Smooth muscle cell (in vitro differentiated cells): ENCODE data around the gene CCDC187. TPM values are rescaled to one million over a fixed set of nuclear protein-coding genes. Genes with fewer than 3 reads are reported as not detected.
A peak's percentile ranks its signal among the peaks of the same experiment; 100 is the strongest.

Source experiments
- DNase-seq: peaks from one replicate; lab custom pipeline; 2025; ENCODE audit not compliant: unreplicated experiment; lab: John Stamatoyannopoulos, UW
- H2AFZ ChIP-seq: fragments of 200-600 bp; sonication (generic); 2 replicates; pipeline ENCODE4 v1.6.0; 2016; ENCODE audit warnings: antibody characterized with exemption, low read depth, mild to moderate bottlenecking
- H3F3A ChIP-seq: fragments of 200-600 bp; sonication (generic); 2 replicates; pipeline ENCODE4 v1.6.0; 2017; ENCODE audit warnings: antibody characterized with exemption, low read depth
- H3K27ac ChIP-seq: fragments of 200-600 bp; sonication (generic); 2 replicates; pipeline ENCODE4 v1.5.1; 2016; ENCODE audit warnings: low read depth, mild to moderate bottlenecking
- H3K27me3 ChIP-seq: fragments of 200-600 bp; sonication (generic); 2 replicates; pipeline ENCODE4 v1.6.1; 2016; ENCODE audit warnings: low read depth, mild to moderate bottlenecking
- H3K36me3 ChIP-seq: fragments of 200-600 bp; sonication (generic); 2 replicates; pipeline ENCODE4 v1.5.1; 2016; ENCODE audit warnings: low read depth
- H3K4me1 ChIP-seq: fragments of 200-600 bp; sonication (generic); 2 replicates; pipeline ENCODE4 v1.5.1; 2016; ENCODE audit warnings: low read depth
- H3K4me2 ChIP-seq: fragments of 200-600 bp; sonication (generic); 2 replicates; pipeline ENCODE4 v1.6.0; 2016; ENCODE audit warnings: mild to moderate bottlenecking
- H3K4me3 ChIP-seq: fragments of 200-600 bp; sonication (generic); 2 replicates; pipeline ENCODE4 v1.5.1; 2016; ENCODE audit warnings: mild to moderate bottlenecking
- H3K79me2 ChIP-seq: fragments of 200-600 bp; sonication (generic); 2 replicates; pipeline ENCODE4 v1.6.0; 2016; ENCODE audit warnings: low read depth, mild to moderate bottlenecking
- H3K9ac ChIP-seq: fragments of 200-600 bp; sonication (generic); 2 replicates; pipeline ENCODE4 v1.6.0; 2016; ENCODE audit warnings: low read depth
- H3K9me3 ChIP-seq: fragments of 200-600 bp; sonication (generic); replicated peaks from 2 replicates; pipeline ENCODE4 v1.5.1; 2016; ENCODE audit warnings: low read depth
- H4K20me1 ChIP-seq: fragments of 200-600 bp; sonication (generic); 2 replicates; pipeline ENCODE4 v1.6.0; 2016; ENCODE audit warnings: low read depth
- CTCF ChIP-seq: fragments of 200-600 bp; sonication (generic); IDR thresholded peaks from 2 replicates; pipeline ENCODE4 v1.5.1; 2017; ENCODE audit warnings: borderline replicate concordance, mild to moderate bottlenecking, antibody characterized with exemption; ENCODE audit not compliant: insufficient read depth, poor library complexity, severe bottlenecking
- WGBS: methylation state at CpG from one replicate; pipeline ENCODE4 v1.1.7; 2016; ENCODE audit warnings: low lambda C conversion rate; 5-methylcytosine and 5-hydroxymethylcytosine counted together
- polyA plus RNA-seq: library from polyadenylated mRNA; unstranded; fragments of >200 nt; fragmentation: Nextera tagmentation; extraction: Ambion mirVana; gene quantifications from 2 replicates; pipeline ENCODE4 v1.2.1, GENCODE V29; 2016
- total RNA-seq: library from RNA; depleted of rRNA; stranded (reverse); fragments of >200 nt; gene quantifications from 2 replicates; pipeline ENCODE4 v1.2.3, GENCODE V29; 2014

CCDC187 gene
- total and polyA plus RNA-seq, 2 experiments from 2014 or later = 0.10 TPM; not detected in 1

- H3K36me3 ChIP-seq = no peaks in the 10 kb centered on the region
- no peaks in the 10 kb centered on the region for H3F3A ChIP-seq
- WGBS = 64% methylated on average over 40 of the region's 43 CpGs
- H3K27me3 ChIP-seq = no peaks in the 10 kb centered on the region
- no peaks in the 10 kb centered on the region for H3K79me2 ChIP-seq
- no peak overlapping the region for H2AFZ ChIP-seq
- H3K9ac ChIP-seq = no peak overlapping the region
- no peak overlapping the region for H3K4me3 ChIP-seq
- no peak overlapping the region for H3K27ac ChIP-seq
- H4K20me1 ChIP-seq = peaks cover 31% of the 10 kb centered on the region
- DNase-seq = no peak
- peaks cover 23% of the 10 kb centered on the region for H3K4me1 ChIP-seq
- peak; percentile 8 for TF ChIP-seq CTCF
- H3K9me3 ChIP-seq = no peaks in the 10 kb centered on the region
- no peak overlapping the region for H3K4me2 ChIP-seq
Observed at GRCh38 chr9:136345281-136346156, 41.6 kb upstream of the CCDC187 start.

GRCh38 chr9:136344544-136345280 is 40.8 kb upstream of the CCDC187 start:
- no peaks in the 10 kb centered on the region for H3F3A ChIP-seq
- no peak overlapping the region for H3K4me2 ChIP-seq
- H3K4me1 ChIP-seq = peaks cover 23% of the 10 kb centered on the region
- no peak overlapping the region for H3K4me3 ChIP-seq
- no peaks in the 10 kb centered on the region for H3K36me3 ChIP-seq
- H3K27me3 ChIP-seq = no peaks in the 10 kb centered on the region
- H4K20me1 ChIP-seq = peaks cover 34% of the 10 kb centered on the region
- TF ChIP-seq CTCF = no peak
- DNase-seq = no peak
- H3K9ac ChIP-seq = no peak overlapping the region
- 83% methylated on average over 20 of the region's 21 CpGs for WGBS
- no peak overlapping the region for H2AFZ ChIP-seq
- H3K79me2 ChIP-seq = no peaks in the 10 kb centered on the region
- H3K27ac ChIP-seq = no peak overlapping the region
- H3K9me3 ChIP-seq = no peaks in the 10 kb centered on the region

- H3K27ac ChIP-seq = no peak overlapping the region
- H3K4me3 ChIP-seq = no peak overlapping the region
- H3K27me3 ChIP-seq = no peaks in the 10 kb centered on the region
- 97% methylated on average over 8 of the region's 24 CpGs for WGBS
- DNase-seq = no peak
- peaks cover 23% of the 10 kb centered on the region for H3K4me1 ChIP-seq
- H4K20me1 ChIP-seq = peaks cover 42% of the 10 kb centered on the region
- H3K9me3 ChIP-seq = no peaks in the 10 kb centered on the region
- H3K9ac ChIP-seq = no peak overlapping the region
- H3K36me3 ChIP-seq = no peaks in the 10 kb centered on the region
- no peak overlapping the region for H2AFZ ChIP-seq
- no peak for TF ChIP-seq CTCF
- no peaks in the 10 kb centered on the region for H3F3A ChIP-seq
- H3K4me2 ChIP-seq = no peak overlapping the region
- no peaks in the 10 kb centered on the region for H3K79me2 ChIP-seq
Observed at GRCh38 chr9:136343884-136344269, 40.0 kb upstream of the CCDC187 start.
